Panc1 (cell line): ENCODE results near the gene TEX54.

Experiments
- CTCF ChIP-seq: fragments of 450-650 bp; IDR thresholded peaks from 2 replicates; pipeline ENCODE4 v1.5.1; 2017; ENCODE audit warnings: mild to moderate bottlenecking
- POLR2AphosphoS5 ChIP-seq: IDR thresholded peaks from 2 replicates; pipeline ENCODE4 v1.6.1; 2012; ENCODE audit warnings: mild to moderate bottlenecking, low read depth, low read length, moderate library complexity
- SIN3A ChIP-seq: IDR thresholded peaks from 2 replicates; pipeline ENCODE4 v1.6.1; 2012; ENCODE audit warnings: low read depth, mild to moderate bottlenecking, low read length, moderate library complexity, borderline replicate concordance; ENCODE audit not compliant: insufficient read depth
- TCF7L2 ChIP-seq: IDR thresholded peaks from 2 replicates; pipeline ENCODE4 v1.6.1; 2011; ENCODE audit warnings: mild to moderate bottlenecking, low read depth, low read length, inconsistent platforms

DNA sequence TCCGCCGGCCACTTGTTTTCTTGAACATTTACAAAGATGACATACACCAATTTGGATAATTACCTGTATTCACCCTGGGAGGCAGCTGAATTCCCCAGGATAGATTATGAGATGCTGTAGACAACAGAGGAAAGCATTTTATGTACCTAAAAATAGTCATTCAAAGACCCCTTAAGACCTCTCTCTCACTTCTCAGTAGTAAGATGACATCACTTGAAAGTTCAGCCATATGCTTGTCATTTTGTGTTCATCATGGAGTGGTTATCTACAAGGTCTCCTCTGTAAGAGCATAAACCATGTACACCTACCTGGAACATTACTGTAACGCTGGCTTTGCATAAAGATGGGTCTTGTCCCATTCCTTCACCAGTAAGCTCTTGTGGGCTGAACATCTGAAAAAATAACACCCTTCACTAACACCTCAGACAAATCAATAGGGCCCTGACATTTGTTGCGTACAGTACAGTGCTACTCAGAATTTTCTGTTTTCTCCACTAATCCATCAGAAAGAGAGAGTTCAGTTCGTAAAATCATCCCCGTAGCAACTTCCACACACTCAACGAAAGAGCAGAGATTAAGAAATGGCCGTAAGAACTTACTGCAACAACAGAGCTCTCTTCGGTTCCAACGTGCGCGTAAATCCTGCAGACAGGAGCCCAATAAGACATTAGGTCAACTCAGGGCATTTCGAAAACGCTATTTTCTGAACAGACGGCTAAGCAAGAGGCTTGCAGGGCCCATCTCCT, 22.4 kb upstream of the TEX54 start:
- TF ChIP-seq TCF7L2: no peak
- TF ChIP-seq CTCF: no peak
- peak; percentile 5; the same call in 1 of the 2 replicates for TF ChIP-seq POLR2AphosphoS5
- TF ChIP-seq SIN3A: no peak
